Measurements from ENCODE around the gene POC1B.

GRCh38 chr12:89401433-89402058, 124.3 kb downstream of the POC1B start:
- TF ChIP-seq CTCF (IDR thresholded peaks at IDR 0.05) = no peak
- no peak for TF ChIP-seq POLR2AphosphoS5 (IDR thresholded peaks at IDR 0.05)

Data from esophagus muscularis mucosa (tissue), 3 donors.